Adrenal gland (tissue), 12 donors: ENCODE results near the gene TNS1. TPM values are rescaled to one million over a fixed set of nuclear protein-coding genes. Genes with fewer than 3 reads are reported as not detected.

Source experiments
- DNase-seq, 7 donors: peaks; one replicate each; pipeline ENCODE4 v3.0.0-alpha.2; 2019 to 2020
- H3K27ac ChIP-seq, 5 donors: fragments of 200-600 bp; sonication (generic) in 4 of 5; 1 replicate in 3 of 5; 2 replicates in 2 of 5; pipeline versions ENCODE4 v1.5.1 to v1.8.0; 2016 to 2020; ENCODE audit warnings: mild to moderate bottlenecking in 1 of 5
- H3K27me3 ChIP-seq: fragments of 200-600 bp; 2 replicates; pipeline ENCODE4 v1.8.0; 2021
- H3K36me3 ChIP-seq, 2 donors: fragments of 200-600 bp; replicated peaks in 1 of 2; 1 replicate in 1 of 2; 2 replicates in 1 of 2; pipeline versions ENCODE4 v1.5.1 to v1.8.0; 2018 to 2022
- H3K4me1 ChIP-seq, 2 donors: fragments of 200-600 bp; replicated peaks in 1 of 2; 1 replicate in 1 of 2; 2 replicates in 1 of 2; pipeline versions ENCODE4 v1.5.1 to v1.8.0; 2018 to 2021
- H3K4me3 ChIP-seq, 4 donors: fragments of 200-600 bp; sonication (generic) in 3 of 4; one replicate each; pipeline ENCODE4 v1.5.1; 2016 to 2018
- H3K9me3 ChIP-seq, 3 donors: fragments of 200-600 bp; sonication (generic) in 1 of 3; replicated peaks in 1 of 3; 1 replicate in 2 of 3; 2 replicates in 1 of 3; pipeline versions ENCODE4 v1.5.1 to v1.8.0; 2016 to 2021
- POLR2A ChIP-seq, 2 donors: fragments of 450-650 bp; IDR thresholded peaks; one replicate each; pipeline ENCODE4 v1.6.1; 2017; ENCODE audit warnings: antibody characterized with exemption in 2 of 2, mild to moderate bottlenecking in 2 of 2, moderate library complexity in 1 of 2
- WGBS, 4 donors: extraction: QIAGEN DNeasy Blood & Tissue Kit in 2 of 4; methylation state at CpG; one replicate each; pipeline versions ENCODE4 v1.1.5 to v1.1.7; 2013 to 2017; 5-methylcytosine and 5-hydroxymethylcytosine counted together
- intact Hi-C, 2 donors: fragments of 100-400 bp; cut with DNase I; formaldehyde crosslinking; loops; one replicate each; pipeline versions ENCODE4 v1.14.1 to v1.15.0; 2022 to 2023
- polyA plus RNA-seq, 3 donors: library from polyadenylated mRNA; stranded (reverse); fragments of 200-250 nt in 2 of 3; fragments of 350-450 nt in 1 of 3; fragmentation: Illumina TruSeq in 1 of 3; extraction: RNeasy Lipid Tissue Mini Kit (QIAGEN cat#74804) in 1 of 3; gene quantifications; one replicate each; pipeline ENCODE4 v1.2.3, GENCODE V29; 2013 to 2014
- total RNA-seq, 9 donors: library from RNA; depleted of rRNA in 4 of 9; stranded (reverse); fragments of >200 nt in 4 of 9; fragments of 120-200 nt in 1 of 9; fragmentation: NEBNext Ultra II Directional in 1 of 9; extraction: Animal tissue kit (Norgen Biotek cat#: 25700) in 1 of 9; gene quantifications; one replicate each; pipeline versions ENCODE4 v1.1.0 to v1.2.4, GENCODE V29; 2013 to 2023
- TF ChIP-seq, protein P1 (sequence below), 6 experiments: fragments of 450-650 bp in 4 of 6; fragments of 200-600 bp in 2 of 6; sonication (generic) in 1 of 6; IDR thresholded peaks; 1 replicate in 5 of 6; 2 replicates in 1 of 6; pipeline versions ENCODE4 v1.5.1 to v1.8.0; 2016 to 2021; ENCODE audit warnings: antibody characterized with exemption in 6 of 6, mild to moderate bottlenecking in 2 of 6, moderate library complexity in 1 of 6
- donor health status: healthy with polysubstance abuse.
- donor health status: Bipolar disorder and iron deficiency.
- donor health status: DM: yes; HTN: yes; CAD: no.
- donor health status: DM: no; HTN: no; CAD: no.
- donor health status: DM: no; HTN: no; CAD: no.
- donor health status: DM: yes; HTN: yes; CAD: no.

Gene TNS1
- total and polyA plus RNA-seq, 12 donors = 34.1 to 341 (median 252) TPM

DNA sequence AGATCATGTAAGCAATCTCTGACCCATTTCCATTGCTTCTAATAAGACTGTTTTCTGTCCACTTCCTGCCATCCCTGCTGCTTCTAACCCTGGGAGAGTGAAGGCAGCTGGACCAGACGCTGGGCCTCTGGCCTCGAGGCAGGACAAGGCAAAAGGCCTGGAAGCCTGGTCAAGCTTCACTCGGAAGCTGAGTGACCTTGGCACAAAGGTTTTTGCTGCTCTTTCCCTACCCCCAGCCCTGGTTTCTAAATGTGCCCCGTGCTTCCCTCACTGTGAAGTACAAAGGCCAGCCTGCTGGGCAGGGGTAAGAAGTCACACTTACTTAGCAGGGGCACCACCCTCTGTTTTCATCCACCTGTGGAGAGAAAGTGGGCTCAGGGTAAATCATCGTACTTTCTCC is 195.0 kb downstream of the TNS1 start:
- no peak for DNase-seq
- Histone ChIP-seq H3K4me3 (no peak overlapping the region), H3K36me3 (peaks cover 0 to 86% of the 10 kb centered on the region in 2 donors), H3K9me3 (no peaks in the 10 kb centered on the region), H3K4me1 (peaks cover 0 to 34% of the 10 kb centered on the region in 2 donors), H3K27ac (peak overlapping the region in 2 of 5 donors; percentile 0 to 89), H3K27me3 (no peaks in the 10 kb centered on the region)
- TF ChIP-seq, protein P1, sequence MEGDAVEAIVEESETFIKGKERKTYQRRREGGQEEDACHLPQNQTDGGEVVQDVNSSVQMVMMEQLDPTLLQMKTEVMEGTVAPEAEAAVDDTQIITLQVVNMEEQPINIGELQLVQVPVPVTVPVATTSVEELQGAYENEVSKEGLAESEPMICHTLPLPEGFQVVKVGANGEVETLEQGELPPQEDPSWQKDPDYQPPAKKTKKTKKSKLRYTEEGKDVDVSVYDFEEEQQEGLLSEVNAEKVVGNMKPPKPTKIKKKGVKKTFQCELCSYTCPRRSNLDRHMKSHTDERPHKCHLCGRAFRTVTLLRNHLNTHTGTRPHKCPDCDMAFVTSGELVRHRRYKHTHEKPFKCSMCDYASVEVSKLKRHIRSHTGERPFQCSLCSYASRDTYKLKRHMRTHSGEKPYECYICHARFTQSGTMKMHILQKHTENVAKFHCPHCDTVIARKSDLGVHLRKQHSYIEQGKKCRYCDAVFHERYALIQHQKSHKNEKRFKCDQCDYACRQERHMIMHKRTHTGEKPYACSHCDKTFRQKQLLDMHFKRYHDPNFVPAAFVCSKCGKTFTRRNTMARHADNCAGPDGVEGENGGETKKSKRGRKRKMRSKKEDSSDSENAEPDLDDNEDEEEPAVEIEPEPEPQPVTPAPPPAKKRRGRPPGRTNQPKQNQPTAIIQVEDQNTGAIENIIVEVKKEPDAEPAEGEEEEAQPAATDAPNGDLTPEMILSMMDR (IDR thresholded peaks at IDR 0.05) = no peak
- no peak for TF ChIP-seq POLR2A (IDR thresholded peaks at IDR 0.05)
- intact Hi-C loops = no loop called here
- WGBS, 4 donors = 24 to 34% (median 29%) methylated on average over 5 of the region's 5 CpGs

DNA sequence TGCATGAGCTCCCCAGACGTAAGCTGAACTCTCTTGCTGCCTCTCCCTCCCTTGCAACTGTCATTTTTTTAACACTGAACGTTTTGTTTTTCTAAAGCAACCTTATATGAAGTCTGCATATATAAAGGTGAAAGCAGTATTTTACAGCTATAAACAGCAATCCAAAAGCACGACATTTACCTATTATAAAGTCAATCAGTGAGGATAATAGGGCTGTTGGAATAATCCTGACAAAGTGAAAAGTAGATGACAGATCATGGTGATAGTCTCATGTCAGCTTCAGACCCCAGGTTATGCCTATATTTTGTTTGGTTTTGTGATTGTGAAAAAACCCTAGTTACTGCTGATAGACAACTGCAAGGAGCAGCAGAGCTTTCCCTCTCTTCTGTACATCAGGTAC is 195.8 kb downstream of the TNS1 start:
- no peak for DNase-seq
- Histone ChIP-seq H3K27me3 (no peaks in the 10 kb centered on the region), H3K36me3 (peaks cover 0 to 86% of the 10 kb centered on the region in 2 donors), H3K27ac (peak overlapping the region in 2 of 5 donors; percentile 35 to 89), H3K4me3 (no peak overlapping the region), H3K4me1 (peaks cover 0 to 34% of the 10 kb centered on the region in 2 donors), H3K9me3 (no peaks in the 10 kb centered on the region)
- 66 to 74% (median 73%) methylated on average over 3 of the region's 3 CpGs for WGBS, 4 donors
- no peak for TF ChIP-seq POLR2A (IDR thresholded peaks at IDR 0.05)
- TF ChIP-seq, protein P1 (IDR thresholded peaks at IDR 0.05) = no peak
- intact Hi-C loops = no loop called here

DNA sequence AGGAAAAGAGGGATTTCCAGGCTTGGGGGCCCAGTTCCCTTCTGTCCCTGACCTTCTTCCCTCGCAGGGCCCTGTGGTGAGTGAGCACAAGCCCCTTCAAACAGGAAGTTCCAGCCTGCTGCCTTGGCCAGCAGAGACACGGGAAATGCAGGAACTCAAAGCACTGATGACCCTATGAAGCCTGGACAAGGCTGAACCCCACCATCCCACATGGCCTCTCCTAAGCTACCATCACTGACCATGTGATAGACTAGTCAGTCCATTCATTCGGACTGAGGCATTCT is 196.4 kb downstream of the TNS1 start:
- Histone ChIP-seq H3K4me1 (peaks cover 0 to 34% of the 10 kb centered on the region in 2 donors), H3K4me3 (no peak overlapping the region), H3K27ac (peak overlapping the region in 2 of 5 donors; percentile 35 to 89), H3K9me3 (no peaks in the 10 kb centered on the region), H3K36me3 (peaks cover 0 to 84% of the 10 kb centered on the region in 2 donors), H3K27me3 (no peaks in the 10 kb centered on the region)
- no peak for DNase-seq
- intact Hi-C loops = no loop called here
- 28 to 58% (median 47%) methylated on average over 2 to 3 of the region's 3 CpGs for WGBS, 4 donors
- TF ChIP-seq POLR2A (IDR thresholded peaks at IDR 0.05) = no peak
- TF ChIP-seq, protein P1 (IDR thresholded peaks at IDR 0.05) = no peak

DNA sequence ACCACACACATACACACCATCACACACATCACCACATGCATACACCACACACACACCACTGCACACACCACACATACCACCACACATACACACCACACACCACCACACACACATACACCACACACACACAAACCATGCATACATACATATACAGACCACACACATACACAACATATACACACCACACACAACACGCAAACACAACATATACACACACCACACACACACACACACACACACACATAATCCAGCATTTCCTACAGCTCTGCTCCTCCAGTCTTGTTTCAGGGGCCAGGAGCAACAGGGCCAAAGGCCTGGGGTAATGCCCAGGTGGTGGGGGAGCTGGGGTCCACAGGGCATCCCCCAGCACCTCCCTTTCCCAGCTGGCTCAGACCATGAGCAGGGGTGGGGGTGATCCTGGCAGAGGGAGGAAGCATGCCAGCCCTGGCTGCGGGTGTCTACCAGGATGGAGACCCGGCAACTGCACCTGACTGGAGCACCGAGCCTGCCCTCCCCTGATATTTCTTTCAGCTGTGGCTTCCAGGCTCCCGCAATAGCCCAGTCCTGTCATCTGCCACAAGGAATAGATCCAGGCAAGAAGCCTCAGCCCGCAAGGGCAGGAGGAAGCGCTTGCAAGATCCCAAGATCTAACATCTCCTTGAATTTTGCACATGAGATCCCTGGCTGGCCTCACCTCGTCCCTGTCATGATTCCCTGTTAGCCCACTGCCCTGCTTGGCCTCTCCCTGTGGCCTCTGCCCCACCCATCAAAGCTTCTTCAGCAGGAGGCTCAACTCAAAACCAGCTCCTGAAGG is 196.9 kb downstream of the TNS1 start:
- peaks cover 0 to 34% of the 10 kb centered on the region in 2 donors for H3K4me1 ChIP-seq
- no peak overlapping the region for H3K4me3 ChIP-seq
- intact Hi-C loops = no loop called here

More for the DNA sequence above, 196.9 kb downstream of the TNS1 start:
- 74 to 83% (median 79%) methylated on average over 6 to 8 of the region's 8 CpGs for WGBS, 4 donors
- peak in 1 of 7 donors; percentile 6 for DNase-seq
- H3K9me3 ChIP-seq = no peaks in the 10 kb centered on the region
- TF ChIP-seq, protein P1 (IDR thresholded peaks at IDR 0.05) = no peak
- TF ChIP-seq POLR2A (IDR thresholded peaks at IDR 0.05) = no peak
- peaks cover 0 to 79% of the 10 kb centered on the region in 2 donors for H3K36me3 ChIP-seq
- H3K27me3 ChIP-seq = no peaks in the 10 kb centered on the region
- H3K27ac ChIP-seq = peak overlapping the region in 2 of 5 donors; percentile 35 to 89
